Esophagus muscularis mucosa (tissue), 4 donors: ENCODE measurements around the gene SLC25A22. TPM values are rescaled to one million over a fixed set of nuclear protein-coding genes. Genes with fewer than 3 reads are reported as not detected.
A peak's percentile ranks its signal among the peaks of the same experiment; 100 is the strongest.

Experiments used
- DNase-seq: peaks from one replicate; pipeline ENCODE4 v3.0.0-alpha.2; 2017; ENCODE audit errors: extremely low spot score
- H3K27ac ChIP-seq, 4 donors: fragments of 200-600 bp; sonication (generic); replicated peaks in 1 of 4; 1 replicate in 3 of 4; 2 replicates in 1 of 4; pipeline ENCODE4 v1.5.1; 2016 to 2019; ENCODE audit warnings: mild to moderate bottlenecking in 1 of 4
- H3K27me3 ChIP-seq, 4 donors: fragments of 200-600 bp; sonication (generic); one replicate each; pipeline versions ENCODE4 v1.5.1 to v1.6.0; 2016 to 2019
- H3K36me3 ChIP-seq, 4 donors: fragments of 200-600 bp; sonication (generic); one replicate each; pipeline ENCODE4 v1.5.1; 2016 to 2019
- H3K4me1 ChIP-seq, 4 donors: fragments of 200-600 bp; sonication (generic); one replicate each; pipeline ENCODE4 v1.5.1; 2016 to 2019
- H3K4me3 ChIP-seq, 4 donors: fragments of 200-600 bp; sonication (generic); 1 replicate in 2 of 4; 2 replicates in 2 of 4; pipeline ENCODE4 v1.5.1; 2016 to 2019; ENCODE audit warnings: mild to moderate bottlenecking in 4 of 4, moderate library complexity in 1 of 4
- H3K9me3 ChIP-seq, 4 donors: fragments of 200-600 bp; sonication (generic); 1 replicate in 3 of 4; 2 replicates in 1 of 4; pipeline ENCODE4 v1.5.1; 2016 to 2019
- EP300 ChIP-seq: sonication (generic); formaldehyde crosslinking; IDR thresholded peaks from one replicate; pipeline ENCODE4 v1.6.1; 2017; ENCODE audit warnings: antibody characterized with exemption
- POLR2A ChIP-seq: fragments of 450-650 bp; IDR thresholded peaks from one replicate; pipeline ENCODE4 v1.6.1; 2017; ENCODE audit warnings: antibody characterized with exemption, moderate library complexity, mild to moderate bottlenecking, low read depth
- POLR2AphosphoS5 ChIP-seq, 2 donors: sonication (generic); formaldehyde crosslinking; IDR thresholded peaks; one replicate each; pipeline ENCODE4 v1.6.1; 2017; ENCODE audit warnings: antibody characterized with exemption in 2 of 2
- WGBS: methylation state at CpG from one replicate; pipeline ENCODE4 v1.1.5; 2018; 5-methylcytosine and 5-hydroxymethylcytosine counted together
- intact Hi-C: fragments of 100-400 bp; cut with DNase I; formaldehyde crosslinking; loops from one replicate; pipeline ENCODE4 v1.15.1; 2023
- total RNA-seq, 4 donors: library from RNA; depleted of rRNA; stranded (reverse); fragments of >200 nt; gene quantifications; one replicate each; pipeline versions ENCODE4 v1.1.0 to v1.2.1, GENCODE V29; 2016
- TF ChIP-seq, protein P1 (sequence below), 3 experiments: fragments of 200-600 bp in 2 of 3; fragments of 450-650 bp in 1 of 3; sonication (generic) in 2 of 3; IDR thresholded peaks; one replicate each; pipeline ENCODE4 v1.5.1; 2017 to 2019; ENCODE audit warnings: antibody characterized with exemption in 3 of 3, mild to moderate bottlenecking in 2 of 3, moderate library complexity in 1 of 3

Gene SLC25A22
- total RNA-seq, 4 donors from 2014 or later = 5.0 to 11.0 (median 9.5) TPM

DNA sequence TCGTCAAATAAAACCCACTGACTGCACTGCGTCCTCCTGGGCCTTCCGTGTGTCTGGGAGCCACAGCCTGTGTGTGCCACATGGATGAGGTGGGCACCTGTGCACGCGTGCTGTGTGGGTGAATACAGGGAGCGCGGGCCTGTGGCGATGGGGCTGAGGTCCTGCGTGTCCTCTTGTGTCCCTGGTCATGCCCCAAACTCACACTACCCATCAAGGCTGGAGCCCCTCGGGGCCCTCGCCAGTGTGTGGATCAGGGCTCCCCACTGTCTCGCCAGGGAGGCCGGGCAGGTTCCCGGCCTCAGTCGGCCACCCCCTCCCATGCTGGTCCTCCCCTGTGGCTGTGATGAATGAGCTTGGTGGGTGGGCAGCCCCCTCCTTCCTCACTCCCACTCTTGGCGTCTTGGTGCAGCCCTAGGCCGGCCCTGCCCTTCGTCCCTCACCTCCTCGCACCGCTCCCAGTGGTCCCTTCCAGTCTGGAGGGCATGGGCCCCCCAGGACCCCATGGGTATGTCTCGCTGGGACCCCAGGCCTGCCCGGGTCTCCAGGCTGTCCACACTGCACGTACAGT, 34.0 kb upstream of the SLC25A22 start:
- H3K4me1 ChIP-seq = peaks cover 86 to 96% (median 94%) of the 10 kb centered on the region in 4 donors
- 58% methylated on average over 22 of the region's 23 CpGs for whole genome bisulfite sequencing
- peaks cover 5 to 14% (median 13%) of the 10 kb centered on the region in 4 donors for H3K36me3 ChIP-seq
- no peaks in the 10 kb centered on the region for H3K9me3 ChIP-seq
- peak overlapping the region; percentile 88 to 93 (median 90) for H3K27ac ChIP-seq
- peaks cover 0 to 55% (median 43%) of the 10 kb centered on the region in 4 donors for H3K27me3 ChIP-seq
- no peak for DNase-seq
- intact Hi-C loops = no loop called here
- H3K4me3 ChIP-seq = peak overlapping the region; percentile 78 to 94 (median 84)
- TF ChIP-seq POLR2A (no peak), POLR2AphosphoS5 (IDR thresholded peaks at IDR 0.05) (no peak), EP300 (no peak)
- TF ChIP-seq, protein P1, sequence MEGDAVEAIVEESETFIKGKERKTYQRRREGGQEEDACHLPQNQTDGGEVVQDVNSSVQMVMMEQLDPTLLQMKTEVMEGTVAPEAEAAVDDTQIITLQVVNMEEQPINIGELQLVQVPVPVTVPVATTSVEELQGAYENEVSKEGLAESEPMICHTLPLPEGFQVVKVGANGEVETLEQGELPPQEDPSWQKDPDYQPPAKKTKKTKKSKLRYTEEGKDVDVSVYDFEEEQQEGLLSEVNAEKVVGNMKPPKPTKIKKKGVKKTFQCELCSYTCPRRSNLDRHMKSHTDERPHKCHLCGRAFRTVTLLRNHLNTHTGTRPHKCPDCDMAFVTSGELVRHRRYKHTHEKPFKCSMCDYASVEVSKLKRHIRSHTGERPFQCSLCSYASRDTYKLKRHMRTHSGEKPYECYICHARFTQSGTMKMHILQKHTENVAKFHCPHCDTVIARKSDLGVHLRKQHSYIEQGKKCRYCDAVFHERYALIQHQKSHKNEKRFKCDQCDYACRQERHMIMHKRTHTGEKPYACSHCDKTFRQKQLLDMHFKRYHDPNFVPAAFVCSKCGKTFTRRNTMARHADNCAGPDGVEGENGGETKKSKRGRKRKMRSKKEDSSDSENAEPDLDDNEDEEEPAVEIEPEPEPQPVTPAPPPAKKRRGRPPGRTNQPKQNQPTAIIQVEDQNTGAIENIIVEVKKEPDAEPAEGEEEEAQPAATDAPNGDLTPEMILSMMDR (IDR thresholded peaks at IDR 0.05) = no peak

DNA sequence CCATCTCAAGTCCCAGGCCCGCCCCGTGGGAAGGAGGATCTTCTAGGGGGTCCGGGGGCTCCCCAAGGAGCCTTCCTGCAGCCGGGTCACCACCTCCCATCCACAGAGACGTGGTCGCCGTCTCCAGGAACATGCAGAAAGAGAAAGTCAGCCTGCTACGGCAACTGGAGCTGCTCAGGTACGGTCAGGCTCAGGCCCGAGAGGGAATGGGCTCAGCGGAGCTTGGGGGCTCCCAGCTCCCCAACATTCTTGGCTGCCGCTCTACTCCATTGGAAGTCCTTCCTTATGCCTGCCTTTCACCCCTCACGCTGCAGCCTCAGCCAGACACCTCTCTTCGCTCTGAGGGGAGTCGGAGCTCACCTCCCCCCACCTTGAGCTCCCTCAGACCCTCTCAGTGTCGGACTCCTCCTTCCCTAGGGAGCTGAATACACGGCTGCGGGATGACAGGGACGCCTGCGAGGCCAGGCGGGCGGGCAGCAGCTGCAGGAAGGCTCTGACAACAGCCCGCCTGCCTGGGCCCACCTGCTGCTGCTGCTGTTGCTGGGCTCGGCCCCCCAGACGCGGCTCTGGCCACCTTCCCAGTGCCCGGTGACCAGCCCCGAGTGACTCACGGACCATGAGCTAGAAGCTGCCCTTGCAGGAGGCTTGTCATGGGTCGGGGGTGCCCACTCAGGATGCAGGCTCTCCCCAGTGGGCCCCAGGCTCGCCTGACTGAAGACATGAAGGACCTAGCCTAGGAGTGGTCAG, 33.2 kb upstream of the SLC25A22 start:
- DNase-seq = no peak
- peaks cover 0 to 6% (median 5%) of the 10 kb centered on the region in 4 donors for H3K36me3 ChIP-seq
- H3K4me3 ChIP-seq = peak overlapping the region in 2 of 4 donors; percentile 39 to 43
- peaks cover 0 to 63% (median 51%) of the 10 kb centered on the region in 4 donors for H3K27me3 ChIP-seq
- peaks cover 86 to 96% (median 94%) of the 10 kb centered on the region in 4 donors for H3K4me1 ChIP-seq
- no peak overlapping the region for H3K27ac ChIP-seq
- WGBS = 82% methylated on average over 7 of the region's 31 CpGs
- H3K9me3 ChIP-seq = no peaks in the 10 kb centered on the region
- intact Hi-C loops = no loop called here
- no peak for TF ChIP-seq POLR2AphosphoS5 (IDR thresholded peaks at IDR 0.05)
- TF ChIP-seq, protein P1 (IDR thresholded peaks at IDR 0.05) = no peak
- TF ChIP-seq POLR2A = no peak
- TF ChIP-seq EP300 = no peak

DNA sequence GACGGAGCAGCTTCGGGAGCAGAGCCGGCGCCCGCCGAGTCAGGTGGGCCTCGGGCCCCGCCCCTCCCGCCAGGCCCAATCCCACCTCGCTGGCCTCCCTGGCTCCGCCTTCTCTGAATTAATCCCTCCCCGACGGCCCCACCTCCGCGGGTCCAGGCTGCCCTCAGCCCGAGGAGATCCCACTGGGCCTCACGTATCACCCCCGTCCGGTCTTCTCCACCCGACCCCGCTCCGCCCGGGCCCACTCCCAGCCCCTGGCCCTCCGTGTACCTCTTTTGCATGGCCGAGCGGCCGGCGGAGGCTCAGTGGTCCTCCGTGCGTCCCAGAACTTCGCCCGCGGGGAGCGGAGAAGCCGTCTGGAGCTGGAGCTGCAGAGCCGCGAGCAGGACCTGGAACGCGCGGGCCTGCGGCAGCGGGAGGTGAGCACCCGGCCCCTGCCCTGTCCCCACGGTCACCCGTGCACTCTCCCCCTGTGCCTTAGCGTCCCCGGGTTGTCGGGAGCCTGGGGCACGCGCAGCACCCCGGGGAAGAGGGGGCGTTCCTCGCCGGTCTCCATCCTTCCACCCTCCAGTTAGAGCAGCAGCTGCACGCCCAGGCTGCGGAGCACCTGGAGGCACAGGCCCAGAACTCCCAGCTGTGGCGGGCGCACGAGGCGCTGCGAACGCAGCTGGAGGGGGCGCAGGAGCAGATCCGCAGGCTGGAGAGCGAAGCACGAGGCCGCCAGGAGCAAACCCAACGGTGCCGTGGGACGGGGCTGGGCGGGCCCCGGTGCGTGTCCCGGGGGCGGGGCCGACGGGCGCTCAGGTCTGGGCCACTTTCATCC, 32.4 kb upstream of the SLC25A22 start:
- TF ChIP-seq, protein P1 (IDR thresholded peaks at IDR 0.05) = no peak
- TF ChIP-seq POLR2A (no peak), EP300 (no peak), POLR2AphosphoS5 (IDR thresholded peaks at IDR 0.05) (peak in 1 of 2 donors; percentile 64)
- no peak for DNase-seq
- H3K36me3 ChIP-seq = peaks cover under 1 to 7% (median 3%) of the 10 kb centered on the region in 4 donors
- H3K27me3 ChIP-seq = peaks cover 0 to 71% (median 58%) of the 10 kb centered on the region in 4 donors
- peaks cover 84 to 96% (median 91%) of the 10 kb centered on the region in 4 donors for H3K4me1 ChIP-seq
- intact Hi-C loops = no loop called here
- WGBS = no CpG with 5 or more reads among the region's 78 CpGs
- peak overlapping the region; percentile 39 to 54 (median 45) for H3K4me3 ChIP-seq
- H3K9me3 ChIP-seq = no peaks in the 10 kb centered on the region
- H3K27ac ChIP-seq = peak overlapping the region in 1 of 4 donors; percentile 68

DNA sequence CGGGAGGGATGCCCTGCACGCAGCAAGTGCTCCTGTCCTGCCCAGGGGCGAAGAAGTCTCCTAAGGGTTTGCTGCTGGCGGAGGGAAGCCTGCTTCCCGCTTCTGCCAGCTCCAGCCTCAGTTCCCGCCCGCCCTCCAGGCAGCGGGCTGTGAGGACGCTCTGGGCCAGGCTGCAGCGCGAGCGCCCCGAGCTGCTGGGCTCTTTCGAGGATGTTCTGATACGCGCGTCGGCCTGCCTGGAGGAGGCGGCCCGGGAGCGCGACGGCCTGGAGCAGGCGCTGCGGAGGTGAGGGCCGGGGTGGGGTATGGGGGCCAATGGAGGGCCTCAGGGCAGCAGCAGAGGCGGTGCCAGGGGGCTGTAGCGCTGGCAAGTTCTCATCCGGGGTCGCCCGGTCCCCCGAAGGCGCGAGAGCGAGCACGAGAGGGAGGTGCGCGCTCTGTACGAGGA, 31.8 kb upstream of the SLC25A22 start:
- WGBS = no CpG with 5 or more reads among the region's 39 CpGs
- peaks cover 7 to 13% (median 10%) of the 10 kb centered on the region in 4 donors for H3K36me3 ChIP-seq
- intact Hi-C loops = no loop called here
- H3K27me3 ChIP-seq = peaks cover 0 to 77% (median 62%) of the 10 kb centered on the region in 4 donors
- H3K4me3 ChIP-seq = peak overlapping the region; percentile 39 to 54 (median 45)
- peaks cover 78 to 90% (median 85%) of the 10 kb centered on the region in 4 donors for H3K4me1 ChIP-seq
- peak overlapping the region; percentile 36 to 68 (median 49) for H3K27ac ChIP-seq
- no peaks in the 10 kb centered on the region for H3K9me3 ChIP-seq
- TF ChIP-seq, protein P1 (IDR thresholded peaks at IDR 0.05) = no peak
- TF ChIP-seq EP300 = no peak
- DNase-seq = no peak
